A549 (cell line): ENCODE data around the gene MTX3. TPM values are rescaled to one million over a fixed set of nuclear protein-coding genes. Genes with fewer than 3 reads are reported as not detected.

Experiments
- polyA plus RNA-seq, 4 experiments: library from polyadenylated mRNA; depleted of rRNA in 3 of 4; stranded (reverse); fragments of >200 nt; fragmentation: RNase III in 1 of 4; extraction: RNeasy Plus Mini Kit Qiagen cat#74134 plus additional on column Dnase treatment in 1 of 4; gene quantifications; 2 replicates in 3 of 4; 3 replicates in 1 of 4; pipeline ENCODE4 v1.2.3, GENCODE V29; 2011 to 2017
- small RNA-seq, 6 experiments: library from RNA; depleted of rRNA; stranded (forward); fragments of <200 nt; gene quantifications; one replicate each; pipeline ENCODE3, GENCODE V24; 2012

MTX3 gene
- polyA plus RNA-seq, 2 of the 4 experiments (the other 2 are of a cell fraction): 7.4 to 19.1 TPM

Small RNA genes within 50 kb of the gene (small RNA-seq; reads per million reads assigned to genes)
- 0 reads per million in 6 experiments for gene TRMT112P2

Other genes starting within 250 kb of the MTX3 start
- gene THBS4, start 44.1 kb upstream of the MTX3 start, polyA plus RNA-seq (2011; rRNA removed): 0.28 and 0.30 TPM in 2 replicates
- 0.16 to 0.54 TPM (median 0.41 TPM) in 3 replicates for gene THBS4, start 44.1 kb upstream of the MTX3 start, polyA plus RNA-seq (2017; fragmentation: RNase III; extraction: RNeasy Plus Mini Kit Qiagen cat#74134 plus additional on column Dnase treatment)